ENCODE data around the gene CREBBP. TPM values are rescaled to one million over a fixed set of nuclear protein-coding genes. Genes with fewer than 3 reads are reported as not detected.

The CREBBP gene
- total and polyA plus RNA-seq, 4 donors = 16.0 to 155 (median 36.1) TPM

GRCh38 chr16:3762107-3762750 lies 118.3 kb downstream of the CREBBP start:
- DNase-seq (no peak), ATAC-seq (ENCODE audit: insufficient read depth, low FRiP score) (no peak)
- Histone ChIP-seq H3K9me3 (ENCODE audit: control insufficient read depth in 4 of 4, insufficient read depth in 3 of 4, low read length in 3 of 4) (no peaks in the 10 kb centered on the region), H3K27ac (ENCODE audit: low read depth in 1 of 2, low read length in 1 of 2) (no peak overlapping the region), H3K36me3 (ENCODE audit: control insufficient read depth in 4 of 4, insufficient read depth in 4 of 4, low read length in 4 of 4) (peaks cover 8 to 57% (median 43%) of the 10 kb centered on the region in 4 donors), H3K4me3 (no peak overlapping the region), H3K4me1 (ENCODE audit: control insufficient read depth in 5 of 5, insufficient read depth in 5 of 5, low read length in 5 of 5) (no peaks in the 10 kb centered on the region), H3K27me3 (ENCODE audit: control insufficient read depth in 3 of 3, insufficient read depth in 3 of 3, low read length in 2 of 3) (no peaks in the 10 kb centered on the region), H3K9ac (ENCODE audit: insufficient read depth in 1 of 2, low read length in 2 of 2) (no peak overlapping the region)
- WGBS, 2 donors = 92 to 93% methylated on average over 25 of the region's 25 CpGs
- TF ChIP-seq, protein P1, sequence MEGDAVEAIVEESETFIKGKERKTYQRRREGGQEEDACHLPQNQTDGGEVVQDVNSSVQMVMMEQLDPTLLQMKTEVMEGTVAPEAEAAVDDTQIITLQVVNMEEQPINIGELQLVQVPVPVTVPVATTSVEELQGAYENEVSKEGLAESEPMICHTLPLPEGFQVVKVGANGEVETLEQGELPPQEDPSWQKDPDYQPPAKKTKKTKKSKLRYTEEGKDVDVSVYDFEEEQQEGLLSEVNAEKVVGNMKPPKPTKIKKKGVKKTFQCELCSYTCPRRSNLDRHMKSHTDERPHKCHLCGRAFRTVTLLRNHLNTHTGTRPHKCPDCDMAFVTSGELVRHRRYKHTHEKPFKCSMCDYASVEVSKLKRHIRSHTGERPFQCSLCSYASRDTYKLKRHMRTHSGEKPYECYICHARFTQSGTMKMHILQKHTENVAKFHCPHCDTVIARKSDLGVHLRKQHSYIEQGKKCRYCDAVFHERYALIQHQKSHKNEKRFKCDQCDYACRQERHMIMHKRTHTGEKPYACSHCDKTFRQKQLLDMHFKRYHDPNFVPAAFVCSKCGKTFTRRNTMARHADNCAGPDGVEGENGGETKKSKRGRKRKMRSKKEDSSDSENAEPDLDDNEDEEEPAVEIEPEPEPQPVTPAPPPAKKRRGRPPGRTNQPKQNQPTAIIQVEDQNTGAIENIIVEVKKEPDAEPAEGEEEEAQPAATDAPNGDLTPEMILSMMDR (IDR thresholded peaks at IDR 0.05; ENCODE audit: control extremely low read depth, extremely low read depth) = no peak

- H3K9ac ChIP-seq (ENCODE audit: insufficient read depth in 1 of 2, low read length in 2 of 2) = no peak overlapping the region
- ATAC-seq (ENCODE audit: insufficient read depth, low FRiP score) (no peak), DNase-seq (no peak)
- no peaks in the 10 kb centered on the region for H3K27me3 ChIP-seq (ENCODE audit: control insufficient read depth in 3 of 3, insufficient read depth in 3 of 3, low read length in 2 of 3)
- peaks cover 12 to 57% (median 42%) of the 10 kb centered on the region in 4 donors for H3K36me3 ChIP-seq (ENCODE audit: control insufficient read depth in 4 of 4, insufficient read depth in 4 of 4, low read length in 4 of 4)
- H3K4me1 ChIP-seq (ENCODE audit: control insufficient read depth in 5 of 5, insufficient read depth in 5 of 5, low read length in 5 of 5) = no peaks in the 10 kb centered on the region
- H3K9me3 ChIP-seq (ENCODE audit: control insufficient read depth in 4 of 4, insufficient read depth in 3 of 4, low read length in 3 of 4) = no peaks in the 10 kb centered on the region
- H3K4me3 ChIP-seq = no peak overlapping the region
- TF ChIP-seq, protein P1 (IDR thresholded peaks at IDR 0.05; ENCODE audit: control extremely low read depth, extremely low read depth) = no peak
- WGBS, 2 donors = 92 to 93% methylated on average over 14 of the region's 14 CpGs
- H3K27ac ChIP-seq (ENCODE audit: low read depth in 1 of 2, low read length in 1 of 2) = no peak overlapping the region
Measured at GRCh38 chr16:3761375-3762106, 119.0 kb downstream of the CREBBP start.

DNA sequence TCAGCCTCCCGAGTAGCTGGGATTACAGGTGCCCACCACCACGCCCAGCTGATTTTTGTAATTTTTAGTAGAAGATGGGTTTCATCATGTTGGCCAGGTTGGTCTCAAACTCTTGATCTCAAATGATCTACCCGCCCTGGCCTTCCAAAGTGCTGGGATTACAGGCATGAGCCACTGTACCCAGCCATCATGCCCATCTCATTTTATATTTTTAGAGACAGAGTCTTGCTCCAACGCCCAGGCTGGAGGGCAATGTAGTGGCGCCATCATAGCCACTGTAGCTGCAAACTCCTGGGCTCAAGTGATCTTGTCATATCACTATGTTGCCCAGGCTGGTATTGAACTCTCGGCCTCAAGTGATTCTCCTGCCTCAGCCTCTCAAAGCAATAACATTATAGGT lies 120.0 kb downstream of the CREBBP start:
- H3K9ac ChIP-seq (ENCODE audit: insufficient read depth in 1 of 2, low read length in 2 of 2) = no peak overlapping the region
- TF ChIP-seq, protein P1 (IDR thresholded peaks at IDR 0.05; ENCODE audit: control extremely low read depth, extremely low read depth) = no peak
- no peak overlapping the region for H3K27ac ChIP-seq (ENCODE audit: low read depth in 1 of 2, low read length in 1 of 2)
- H3K4me3 ChIP-seq = no peak overlapping the region
- ATAC-seq (ENCODE audit: insufficient read depth, low FRiP score) (no peak), DNase-seq (no peak)
- H3K9me3 ChIP-seq (ENCODE audit: control insufficient read depth in 4 of 4, insufficient read depth in 3 of 4, low read length in 3 of 4) = no peaks in the 10 kb centered on the region
- H3K36me3 ChIP-seq (ENCODE audit: control insufficient read depth in 4 of 4, insufficient read depth in 4 of 4, low read length in 4 of 4) = peaks cover 19 to 60% (median 40%) of the 10 kb centered on the region in 4 donors
- 97 to 99% methylated on average over 5 to 6 of the region's 6 CpGs for WGBS, 2 donors
- no peaks in the 10 kb centered on the region for H3K27me3 ChIP-seq (ENCODE audit: control insufficient read depth in 3 of 3, insufficient read depth in 3 of 3, low read length in 2 of 3)
- H3K4me1 ChIP-seq (ENCODE audit: control insufficient read depth in 5 of 5, insufficient read depth in 5 of 5, low read length in 5 of 5) = no peaks in the 10 kb centered on the region

Data from lung (tissue), 12 donors.